ENCODE data around the gene FAM187B.

FAM187B gene

DNA sequence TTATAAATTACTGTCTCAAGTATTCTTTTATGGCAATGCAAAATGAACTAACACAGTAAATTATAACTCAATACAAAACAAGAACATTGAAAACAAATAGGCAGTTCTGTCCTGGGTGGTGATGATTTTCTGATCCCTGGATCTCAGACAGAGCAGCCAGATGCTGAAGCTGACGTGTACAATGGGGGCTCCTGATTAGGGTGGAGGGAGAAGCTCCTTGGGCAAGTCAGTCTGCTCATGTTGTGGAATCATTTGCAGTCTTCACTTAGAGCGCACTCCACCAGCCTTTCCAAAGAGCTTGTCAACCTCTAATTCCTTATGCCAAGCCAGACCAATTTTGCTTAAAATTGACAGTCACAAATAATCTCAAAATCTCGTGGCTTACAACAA is 52.4 kb downstream of the FAM187B start:
- TF ChIP-seq, protein P1, sequence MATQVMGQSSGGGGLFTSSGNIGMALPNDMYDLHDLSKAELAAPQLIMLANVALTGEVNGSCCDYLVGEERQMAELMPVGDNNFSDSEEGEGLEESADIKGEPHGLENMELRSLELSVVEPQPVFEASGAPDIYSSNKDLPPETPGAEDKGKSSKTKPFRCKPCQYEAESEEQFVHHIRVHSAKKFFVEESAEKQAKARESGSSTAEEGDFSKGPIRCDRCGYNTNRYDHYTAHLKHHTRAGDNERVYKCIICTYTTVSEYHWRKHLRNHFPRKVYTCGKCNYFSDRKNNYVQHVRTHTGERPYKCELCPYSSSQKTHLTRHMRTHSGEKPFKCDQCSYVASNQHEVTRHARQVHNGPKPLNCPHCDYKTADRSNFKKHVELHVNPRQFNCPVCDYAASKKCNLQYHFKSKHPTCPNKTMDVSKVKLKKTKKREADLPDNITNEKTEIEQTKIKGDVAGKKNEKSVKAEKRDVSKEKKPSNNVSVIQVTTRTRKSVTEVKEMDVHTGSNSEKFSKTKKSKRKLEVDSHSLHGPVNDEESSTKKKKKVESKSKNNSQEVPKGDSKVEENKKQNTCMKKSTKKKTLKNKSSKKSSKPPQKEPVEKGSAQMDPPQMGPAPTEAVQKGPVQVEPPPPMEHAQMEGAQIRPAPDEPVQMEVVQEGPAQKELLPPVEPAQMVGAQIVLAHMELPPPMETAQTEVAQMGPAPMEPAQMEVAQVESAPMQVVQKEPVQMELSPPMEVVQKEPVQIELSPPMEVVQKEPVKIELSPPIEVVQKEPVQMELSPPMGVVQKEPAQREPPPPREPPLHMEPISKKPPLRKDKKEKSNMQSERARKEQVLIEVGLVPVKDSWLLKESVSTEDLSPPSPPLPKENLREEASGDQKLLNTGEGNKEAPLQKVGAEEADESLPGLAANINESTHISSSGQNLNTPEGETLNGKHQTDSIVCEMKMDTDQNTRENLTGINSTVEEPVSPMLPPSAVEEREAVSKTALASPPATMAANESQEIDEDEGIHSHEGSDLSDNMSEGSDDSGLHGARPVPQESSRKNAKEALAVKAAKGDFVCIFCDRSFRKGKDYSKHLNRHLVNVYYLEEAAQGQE (IDR thresholded peaks at IDR 0.05; ENCODE audit: insufficient read depth in 1 of 2, low read depth in 2 of 2, low read length in 2 of 2) = no peak
- no peak for TF ChIP-seq POLR2AphosphoS5 (IDR thresholded peaks at IDR 0.05; ENCODE audit: low read depth, low read length)
